Aorta (tissue), 5 donors: ENCODE data around the gene IFI30. TPM values are rescaled to one million over a fixed set of nuclear protein-coding genes. Genes with fewer than 3 reads are reported as not detected.

Source experiments
- ATAC-seq: fragments of 200-7000 bp; cut with Tn5 transposase; one replicate; pipeline ENCODE4 v1.9.1; 2022; ENCODE audit warnings: moderate library complexity; ENCODE audit not compliant: low FRiP score
- DNase-seq, 2 donors: peaks; one replicate each; pipeline ENCODE4 v3.0.0-alpha.2; 2020
- H3K27ac ChIP-seq, 2 donors: one replicate each; pipeline ENCODE4 v1.5.1; 2013; ENCODE audit warnings: low read length in 2 of 2, mild to moderate bottlenecking in 2 of 2, moderate library complexity in 2 of 2, control low read depth in 1 of 2, inconsistent platforms in 1 of 2, low read depth in 1 of 2
- H3K27me3 ChIP-seq, 2 donors: one replicate each; pipeline ENCODE4 v1.6.1; 2013; ENCODE audit warnings: control low read depth in 1 of 2, low read length in 1 of 2, mild to moderate bottlenecking in 1 of 2, moderate library complexity in 1 of 2; ENCODE audit not compliant: insufficient read depth in 2 of 2, control insufficient read depth in 1 of 2
- H3K36me3 ChIP-seq, 2 donors: one replicate each; pipeline ENCODE4 v1.6.1; 2013; ENCODE audit warnings: control low read depth in 1 of 2, low read length in 1 of 2, mild to moderate bottlenecking in 1 of 2; ENCODE audit not compliant: insufficient read depth in 2 of 2, control insufficient read depth in 1 of 2
- H3K4me1 ChIP-seq, 2 donors: one replicate each; pipeline ENCODE4 v1.6.1; 2013; ENCODE audit warnings: low read length in 2 of 2, control low read depth in 1 of 2, mild to moderate bottlenecking in 1 of 2, moderate library complexity in 1 of 2; ENCODE audit not compliant: insufficient read depth in 2 of 2, control insufficient read depth in 1 of 2
- H3K4me3 ChIP-seq, 2 donors: one replicate each; pipeline ENCODE4 v1.5.1; 2013; ENCODE audit warnings: low read length in 2 of 2, control low read depth in 1 of 2, mild to moderate bottlenecking in 1 of 2
- H3K9me3 ChIP-seq: one replicate; pipeline ENCODE4 v1.6.1; 2013; ENCODE audit warnings: mild to moderate bottlenecking, low read length; ENCODE audit not compliant: control insufficient read depth
- WGBS, 2 donors: extraction: QIAGEN DNeasy Blood & Tissue Kit; methylation state at CpG; one replicate each; pipeline ENCODE4 v1.1.7; 2013; 5-methylcytosine and 5-hydroxymethylcytosine counted together
- intact Hi-C, 2 donors: fragments of 100-400 bp; cut with DNase I; formaldehyde crosslinking; loops; one replicate each; pipeline versions ENCODE4 v1.14.2 to v1.15.0; 2022
- polyA plus RNA-seq, 2 donors: library from polyadenylated mRNA; stranded (reverse); fragments of 200-250 nt; gene quantifications; one replicate each; pipeline ENCODE4 v1.2.3, GENCODE V29; 2013
- total RNA-seq, 2 donors: library from RNA; stranded (reverse); fragmentation: NEBNext Ultra II Directional; extraction: Animal tissue kit (Norgen Biotek cat#: 25700); gene quantifications; one replicate each; pipeline ENCODE4 v1.2.1, GENCODE V29; 2021
- donor health status: healthy with polysubstance abuse.
- donor health status: Bipolar disorder and iron deficiency.
- donor health status: DM: no; HTN: no; CAD: no.
- donor health status: DM: no; HTN: no; CAD: no.
- donor health status: DM: yes; HTN: yes; CAD: no.

IFI30 gene
- total and polyA plus RNA-seq, 4 donors = 35.0 to 107 (median 89.0) TPM

DNA sequence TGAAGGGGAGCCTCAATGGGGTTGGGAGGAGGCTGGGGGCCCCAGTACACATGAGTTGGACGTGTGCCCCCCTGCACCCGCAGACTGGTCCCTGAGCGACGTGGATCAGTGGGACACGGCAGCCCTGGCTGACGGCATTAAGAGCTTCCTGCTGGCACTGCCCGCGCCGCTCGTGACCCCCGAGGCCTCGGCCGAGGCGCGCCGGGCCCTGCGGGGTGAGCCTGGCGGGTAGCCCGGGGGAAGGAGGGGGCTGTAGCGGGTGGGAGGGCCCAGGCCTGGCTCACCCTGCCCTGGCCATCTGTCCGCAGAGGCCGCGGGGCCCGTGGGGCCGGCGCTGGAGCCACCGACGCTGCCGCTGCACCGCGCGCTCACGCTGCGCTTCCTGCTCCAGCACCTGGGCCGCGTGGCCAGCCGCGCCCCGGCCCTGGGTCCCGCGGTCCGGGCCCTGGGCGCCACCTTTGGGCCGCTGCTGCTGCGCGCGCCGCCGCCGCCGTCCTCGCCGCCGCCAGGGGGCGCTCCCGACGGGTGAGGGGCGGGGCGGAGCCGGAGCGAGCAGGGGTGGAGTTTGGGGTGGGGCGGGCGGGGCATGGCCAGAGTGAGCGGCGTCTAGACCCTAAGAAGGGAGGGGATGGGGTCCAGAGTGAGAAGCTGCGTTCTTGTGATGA lies 12.5 kb upstream of the IFI30 start:
- intact Hi-C loops = loop anchor here in 1 of 2 donors (5.0 kb wide), 1 partner anchor 44 kb away; no protein-coding TSS in a partner anchor
- peak; percentile 79 to 93 for DNase-seq
- 1% methylated on average over 50 to 66 of the region's 66 CpGs for WGBS, 2 donors

GRCh38 chr19:18161636-18162002 lies 12.0 kb upstream of the IFI30 start:
- H3K4me3 ChIP-seq = no peak overlapping the region
- ATAC-seq = no peak
- H3K36me3 ChIP-seq = no peaks in the 10 kb centered on the region
- H3K9me3 ChIP-seq = no peaks in the 10 kb centered on the region
- 58 to 59% methylated on average over 19 of the region's 19 CpGs for WGBS, 2 donors
- peaks cover 0 to under 1% of the 10 kb centered on the region in 2 donors for H3K4me1 ChIP-seq
- no peak overlapping the region for H3K27ac ChIP-seq
- no peak for DNase-seq
- no peaks in the 10 kb centered on the region for H3K27me3 ChIP-seq
- intact Hi-C loops = loop anchor here in 1 of 2 donors (5.0 kb wide), 1 partner anchor 44 kb away; no protein-coding TSS in a partner anchor

More for the DNA sequence above, 12.5 kb upstream of the IFI30 start:
- peaks cover 0 to 2% of the 10 kb centered on the region in 2 donors for H3K4me1 ChIP-seq
- H3K27ac ChIP-seq = no peak overlapping the region
- H3K27me3 ChIP-seq = no peaks in the 10 kb centered on the region
- H3K36me3 ChIP-seq = no peaks in the 10 kb centered on the region
- H3K4me3 ChIP-seq = peak overlapping the region in 1 of 2 donors; percentile 29
- peak; percentile 87 for ATAC-seq
- no peaks in the 10 kb centered on the region for H3K9me3 ChIP-seq

DNA sequence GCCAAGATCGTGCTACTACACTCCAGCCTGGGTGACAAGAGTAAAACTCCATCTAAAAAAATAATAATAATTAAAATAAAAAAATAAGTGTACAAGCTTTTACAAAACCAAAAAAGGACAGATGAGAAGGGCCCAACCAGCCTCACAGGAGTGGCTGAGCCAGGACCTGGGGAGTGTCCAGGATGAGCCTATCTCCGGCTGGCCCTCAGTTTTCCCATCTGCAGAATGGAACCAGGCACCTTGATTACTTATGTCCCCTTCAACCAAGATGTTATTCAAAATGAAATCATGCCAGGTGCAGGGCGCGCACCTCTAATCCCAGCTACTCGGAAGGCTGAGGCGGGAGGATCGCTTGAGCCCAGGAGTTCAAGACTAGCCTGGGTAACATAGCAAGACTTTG lies 9.5 kb upstream of the IFI30 start:
- intact Hi-C loops = loop anchor here in 1 of 2 donors (5.0 kb wide), 1 partner anchor 47 kb away; no protein-coding TSS in a partner anchor

DNA sequence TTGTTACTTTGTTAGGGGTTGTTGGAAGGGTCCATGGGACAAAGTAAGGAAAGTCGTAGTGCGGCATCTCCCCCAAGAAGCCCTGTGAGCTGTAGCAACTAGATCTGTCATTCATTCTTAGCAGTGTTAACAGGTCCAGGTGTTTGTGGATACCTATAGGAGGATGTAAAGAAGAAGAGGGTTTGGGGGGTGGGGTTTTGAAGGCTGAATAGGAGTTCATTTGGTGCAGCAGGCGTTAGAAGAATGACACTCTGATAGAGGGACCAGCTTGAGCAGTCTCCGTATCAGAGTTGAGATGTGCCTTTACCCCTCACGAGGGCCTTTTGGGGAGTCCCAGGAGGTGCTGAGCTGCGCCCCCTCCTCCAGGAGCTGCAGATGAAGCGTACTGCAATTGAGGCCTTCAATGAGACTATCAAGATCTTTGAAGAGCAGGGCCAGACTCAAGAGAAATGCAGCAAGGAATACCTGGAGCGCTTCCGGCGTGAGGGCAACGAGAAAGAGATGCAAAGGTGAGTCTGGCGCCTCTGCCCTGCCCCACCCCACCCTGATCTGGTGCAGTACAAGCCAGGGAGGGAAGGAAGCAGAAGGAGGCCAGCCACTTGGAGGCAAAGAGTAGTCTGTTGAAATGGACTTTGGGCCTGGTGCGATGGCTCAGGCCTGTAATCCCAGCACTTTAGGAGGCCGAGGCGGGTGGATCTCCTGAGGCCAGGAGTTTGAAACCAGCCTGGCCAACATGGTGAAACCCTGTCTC lies 7.6 kb upstream of the IFI30 start:
- Histone ChIP-seq H3K9me3 (no peaks in the 10 kb centered on the region), H3K4me1 (no peaks in the 10 kb centered on the region), H3K36me3 (no peaks in the 10 kb centered on the region), H3K4me3 (no peak overlapping the region), H3K27ac (no peak overlapping the region), H3K27me3 (no peaks in the 10 kb centered on the region)
- ATAC-seq (no peak), DNase-seq (no peak)
- WGBS, 2 donors = 96 to 98% methylated on average over 15 of the region's 15 CpGs
- intact Hi-C loops = no loop called here

More for the DNA sequence above, 9.5 kb upstream of the IFI30 start:
- H3K4me3 ChIP-seq = no peak overlapping the region
- no peak for ATAC-seq
- DNase-seq = no peak
- H3K9me3 ChIP-seq = no peaks in the 10 kb centered on the region
- no peaks in the 10 kb centered on the region for H3K27me3 ChIP-seq
- H3K27ac ChIP-seq = no peak overlapping the region
- H3K4me1 ChIP-seq = no peaks in the 10 kb centered on the region
- 95 to 96% methylated on average over 7 of the region's 7 CpGs for WGBS, 2 donors
- H3K36me3 ChIP-seq = no peaks in the 10 kb centered on the region

- no peaks in the 10 kb centered on the region for H3K36me3 ChIP-seq
- intact Hi-C loops = no loop called here
- DNase-seq = no peak
These were observed 6.6 kb upstream of the IFI30 start for GRCh38 chr19:18167011-18167410.

GRCh38 chr19:18167975-18168645 lies 5.5 kb upstream of the IFI30 start:
- no peaks in the 10 kb centered on the region for H3K27me3 ChIP-seq
- no peaks in the 10 kb centered on the region for H3K36me3 ChIP-seq
- 67 to 68% methylated on average over 14 of the region's 14 CpGs for WGBS, 2 donors
- intact Hi-C loops = no loop called here
- H3K9me3 ChIP-seq = no peaks in the 10 kb centered on the region
- DNase-seq (peak in 1 of 2 donors; percentile 56), ATAC-seq (peak; percentile 72)
- H3K27ac ChIP-seq = no peak overlapping the region
- H3K4me3 ChIP-seq = no peak overlapping the region
- no peaks in the 10 kb centered on the region for H3K4me1 ChIP-seq

More at GRCh38 chr19:18167011-18167410, 6.6 kb upstream of the IFI30 start:
- Histone ChIP-seq H3K9me3 (no peaks in the 10 kb centered on the region), H3K27me3 (no peaks in the 10 kb centered on the region), H3K4me3 (no peak overlapping the region), H3K27ac (no peak overlapping the region), H3K4me1 (no peaks in the 10 kb centered on the region)
- WGBS, 2 donors = 93 to 94% methylated on average over 21 of the region's 21 CpGs
- ATAC-seq = no peak

DNA sequence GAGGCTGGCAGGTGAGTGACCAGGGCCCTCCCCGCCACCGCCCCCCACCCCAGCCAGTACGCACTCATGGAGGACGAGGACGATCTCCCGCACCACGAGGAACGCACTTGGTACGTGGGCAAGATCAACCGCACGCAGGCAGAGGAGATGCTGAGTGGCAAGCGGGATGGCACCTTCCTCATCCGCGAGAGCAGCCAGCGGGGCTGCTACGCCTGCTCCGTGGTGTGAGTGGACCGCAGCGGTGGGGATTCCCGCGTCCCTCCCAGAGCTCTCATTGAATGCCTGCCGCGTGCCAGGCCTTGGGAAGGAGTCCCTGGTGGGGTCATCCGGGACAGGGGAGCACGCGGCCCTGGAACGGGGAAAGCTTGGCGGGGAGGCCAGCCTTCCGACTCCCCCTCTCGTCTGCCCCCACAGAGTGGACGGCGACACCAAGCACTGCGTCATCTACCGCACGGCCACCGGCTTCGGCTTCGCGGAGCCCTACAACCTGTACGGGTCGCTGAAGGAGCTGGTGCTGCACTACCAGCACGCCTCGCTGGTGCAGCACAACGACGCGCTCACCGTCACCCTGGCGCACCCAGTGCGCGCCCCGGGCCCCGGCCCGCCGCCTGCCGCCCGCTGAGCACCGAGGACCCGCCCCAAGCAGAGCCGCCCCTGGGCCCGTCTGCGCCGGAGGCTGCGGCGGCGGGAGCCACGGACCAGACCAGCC lies 4.8 kb upstream of the IFI30 start:
- H3K4me1 ChIP-seq = no peaks in the 10 kb centered on the region
- H3K27me3 ChIP-seq = no peaks in the 10 kb centered on the region
- H3K27ac ChIP-seq = no peak overlapping the region
- peak in 1 of 2 donors; percentile 57 for DNase-seq
- H3K4me3 ChIP-seq = no peak overlapping the region
- no peak for ATAC-seq
- intact Hi-C loops = no loop called here
- H3K36me3 ChIP-seq = no peaks in the 10 kb centered on the region
- 94 to 95% methylated on average over 65 to 66 of the region's 66 CpGs for WGBS, 2 donors
- H3K9me3 ChIP-seq = no peaks in the 10 kb centered on the region

DNA sequence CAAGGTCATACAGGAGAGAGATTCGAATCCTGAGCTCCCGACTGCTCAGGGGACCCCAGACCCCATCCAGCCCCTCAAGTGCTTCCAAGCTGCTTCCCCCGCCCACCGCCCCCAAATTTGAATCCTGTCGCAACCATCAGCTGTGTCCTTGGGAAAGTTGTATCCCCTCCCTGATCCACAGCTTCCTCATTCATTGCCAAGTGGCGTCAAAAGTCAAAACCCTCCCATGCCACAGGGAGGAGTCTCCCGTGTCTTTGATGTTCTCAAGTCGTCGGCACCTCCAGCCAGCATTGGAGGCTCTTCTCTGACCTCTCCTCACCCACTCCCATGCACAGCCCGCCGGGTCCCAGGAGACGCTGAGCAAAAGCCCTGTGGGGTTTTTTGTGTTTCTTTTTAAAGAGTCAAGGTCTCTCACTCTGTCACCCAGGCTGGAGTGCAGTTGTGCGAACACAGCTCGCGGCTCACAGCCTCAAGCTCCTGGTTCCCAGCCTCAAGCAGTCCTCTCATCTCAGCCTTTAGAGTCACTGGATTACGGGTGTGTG lies 2.8 kb upstream of the IFI30 start:
- no peaks in the 10 kb centered on the region for H3K27me3 ChIP-seq
- no peaks in the 10 kb centered on the region for H3K9me3 ChIP-seq
- WGBS, 2 donors = 72 to 75% methylated on average over 16 of the region's 16 CpGs
- no peaks in the 10 kb centered on the region for H3K36me3 ChIP-seq
- H3K4me1 ChIP-seq = no peaks in the 10 kb centered on the region
- intact Hi-C loops = no loop called here
- H3K4me3 ChIP-seq = no peak overlapping the region
- no peak for ATAC-seq
- no peak overlapping the region for H3K27ac ChIP-seq
- DNase-seq = peak in 1 of 2 donors; percentile 79
